ENCODE data around the gene BNIP1.
"Not testable (repeated sequence)": the region's sequence is repeated elsewhere in the genome, so short reads cannot be mapped to it uniquely, and the experiment has no call there.

BNIP1 gene, protein sequence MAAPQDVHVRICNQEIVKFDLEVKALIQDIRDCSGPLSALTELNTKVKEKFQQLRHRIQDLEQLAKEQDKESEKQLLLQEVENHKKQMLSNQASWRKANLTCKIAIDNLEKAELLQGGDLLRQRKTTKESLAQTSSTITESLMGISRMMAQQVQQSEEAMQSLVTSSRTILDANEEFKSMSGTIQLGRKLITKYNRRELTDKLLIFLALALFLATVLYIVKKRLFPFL

GRCh38 chr5:173144200-173145176, at the start of gene BNIP1:
BNIP1 (plus strand) TSS chr5:173144531; CDS start chr5:173144546, 15 bp downstream.
- peak; percentile 79 for DNase-seq

DNA sequence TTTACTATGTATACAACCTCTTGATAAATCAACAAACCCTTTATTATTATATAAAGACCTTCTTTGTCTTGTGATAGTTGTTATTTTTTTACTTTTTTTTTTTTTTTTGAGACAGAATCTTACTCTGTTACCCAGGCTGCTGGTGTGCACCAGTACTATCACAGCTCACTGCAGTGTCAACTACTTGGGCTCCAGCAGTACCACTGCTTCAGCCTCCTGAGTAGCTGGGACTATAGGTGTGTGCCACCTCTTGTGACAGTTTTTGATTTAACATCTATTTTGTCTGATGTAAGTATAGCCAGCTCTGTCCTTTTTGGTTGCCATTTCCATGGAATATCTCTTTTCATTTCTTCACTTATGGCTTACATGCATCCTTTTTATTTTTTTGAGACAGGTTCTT, 45.5 kb upstream of the BNIP1 start:
- no peak for DNase-seq

- no peak for DNase-seq
Measured at GRCh38 chr5:173099461-173099860, 44.9 kb upstream of the BNIP1 start.

DNA sequence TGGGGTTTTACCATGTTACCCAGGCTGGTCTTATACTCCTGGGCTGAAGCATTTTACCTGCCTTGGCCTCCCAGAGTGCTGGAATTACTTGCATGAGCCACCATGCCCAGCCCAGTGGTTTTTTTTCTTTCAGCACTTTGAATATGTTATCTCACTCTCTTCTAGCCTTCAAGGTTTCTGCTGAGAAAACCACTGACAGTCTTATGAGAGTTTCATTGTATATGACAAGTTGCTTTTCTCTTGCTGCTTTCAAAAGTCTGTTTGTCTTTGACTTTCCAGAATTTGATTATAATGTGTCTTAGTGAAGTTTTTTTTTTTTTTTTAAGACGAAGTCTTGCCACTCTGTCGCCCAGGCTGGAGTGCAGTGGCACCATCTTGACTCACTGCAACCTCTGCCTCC, 43.1 kb upstream of the BNIP1 start:
- DNase-seq: no peak

DNA sequence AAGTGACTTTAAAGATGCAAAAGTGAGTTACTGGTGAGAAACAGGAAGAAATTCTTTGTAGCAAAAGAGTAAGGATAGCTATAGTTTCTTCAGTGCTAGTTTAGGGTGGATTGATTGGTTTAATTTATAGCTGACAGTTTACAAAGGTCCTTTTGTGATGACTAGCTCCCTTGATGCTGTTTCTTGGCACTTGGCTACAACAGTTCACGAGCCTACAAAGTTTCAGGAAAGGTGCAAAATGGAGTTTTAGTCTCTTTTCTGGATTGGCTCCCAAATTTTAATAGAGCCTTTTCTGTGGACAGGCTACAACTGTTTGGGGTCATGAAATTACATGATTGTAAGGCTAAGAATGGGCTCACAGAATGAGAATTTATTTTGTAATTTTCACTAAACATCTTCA, 40.9 kb upstream of the BNIP1 start:
- DNase-seq: no peak

GRCh38 chr5:173108914-173109313, 35.4 kb upstream of the BNIP1 start:
- no peak for DNase-seq

- DNase-seq: no peak
Measured at GRCh38 chr5:173114536-173114935, 29.8 kb upstream of the BNIP1 start.

- DNase-seq: no peak
Measured at GRCh38 chr5:173119719-173120118, 24.6 kb upstream of the BNIP1 start.

- no peak for DNase-seq
Measured at GRCh38 chr5:173123416-173123815, 20.9 kb upstream of the BNIP1 start.

DNA sequence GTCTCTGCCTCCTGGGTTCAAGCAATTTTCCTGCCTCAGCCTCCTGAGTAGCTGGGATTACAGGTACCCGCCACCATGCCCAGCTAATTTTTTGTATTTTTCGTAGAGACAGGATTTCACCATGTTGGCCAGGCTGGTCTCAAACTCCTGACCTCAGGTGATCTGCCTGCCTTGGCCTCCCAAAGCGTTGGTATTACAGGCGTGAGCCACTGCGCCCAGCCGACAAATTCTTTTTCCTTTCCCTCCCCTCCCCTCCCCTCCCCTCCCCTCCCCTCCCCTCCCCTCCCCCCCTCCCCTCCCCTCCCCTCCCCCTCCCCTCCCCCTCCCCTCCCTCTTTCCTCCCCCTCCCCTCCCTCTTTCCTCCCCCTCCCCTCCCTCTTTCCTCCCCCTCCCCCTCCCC, 12.2 kb upstream of the BNIP1 start:
- not testable (repeated sequence) for DNase-seq

GRCh38 chr5:173138707-173139106, 5.6 kb upstream of the BNIP1 start:
- no peak for DNase-seq

DNA sequence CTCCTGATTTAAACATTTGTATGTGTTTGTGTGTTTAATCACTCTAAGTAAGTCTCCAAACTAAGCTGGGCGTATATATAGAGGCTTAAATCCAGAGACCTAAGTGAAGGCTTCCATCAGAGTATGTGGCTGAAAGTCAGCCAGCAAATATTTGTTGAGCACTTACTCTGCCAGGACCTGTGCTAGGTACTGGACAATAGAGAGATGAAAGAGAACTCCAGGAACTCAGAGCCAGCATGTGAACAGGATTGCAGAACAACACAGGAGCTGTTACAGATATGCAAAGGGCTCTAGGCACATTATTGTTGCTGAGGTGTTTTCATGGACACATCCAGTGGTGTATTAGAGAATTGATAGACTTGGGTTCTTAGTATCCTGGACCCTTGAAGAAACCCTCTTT, 4.7 kb upstream of the BNIP1 start:
- DNase-seq: no peak

DNA sequence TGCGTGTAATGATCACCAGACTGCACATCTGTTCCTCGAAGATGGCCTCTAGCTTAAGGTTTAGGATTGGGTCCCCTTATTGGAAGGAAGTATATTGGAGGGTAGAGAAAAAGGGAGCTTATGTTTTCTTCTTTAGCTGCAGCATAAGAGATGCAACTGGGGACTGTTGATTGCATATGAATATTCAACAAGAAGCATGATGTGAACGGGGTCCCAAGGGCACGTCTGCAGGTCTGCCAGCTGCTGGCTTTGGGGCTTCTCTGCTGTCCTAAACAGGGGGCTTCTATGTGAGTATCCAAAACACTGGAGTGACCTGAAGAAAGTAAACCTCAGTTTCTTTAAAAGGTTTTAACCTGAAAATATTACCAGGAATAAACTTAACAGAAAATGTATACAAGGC, 3.6 kb upstream of the BNIP1 start:
- DNase-seq: no peak

DNA sequence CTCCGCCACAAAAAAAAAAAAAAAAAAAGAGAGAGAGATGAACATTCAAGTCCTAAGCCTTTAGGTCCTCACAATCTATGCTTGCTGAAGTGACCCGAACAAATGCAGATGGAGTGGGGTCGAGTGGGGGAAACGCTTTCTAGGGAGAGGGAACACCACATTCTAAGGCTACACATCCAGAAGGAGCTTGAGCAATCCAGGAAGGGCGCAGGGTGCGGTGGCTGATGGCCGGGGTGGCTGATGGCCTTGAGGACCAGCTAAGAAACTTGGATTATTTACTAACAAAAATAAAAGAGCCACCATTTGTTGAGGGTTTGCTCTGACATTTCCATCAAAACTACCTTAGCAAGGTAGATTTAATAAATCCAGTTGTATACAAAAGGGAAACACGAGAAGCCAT, 764 bp upstream of the BNIP1 start:
- no peak for DNase-seq

DNA sequence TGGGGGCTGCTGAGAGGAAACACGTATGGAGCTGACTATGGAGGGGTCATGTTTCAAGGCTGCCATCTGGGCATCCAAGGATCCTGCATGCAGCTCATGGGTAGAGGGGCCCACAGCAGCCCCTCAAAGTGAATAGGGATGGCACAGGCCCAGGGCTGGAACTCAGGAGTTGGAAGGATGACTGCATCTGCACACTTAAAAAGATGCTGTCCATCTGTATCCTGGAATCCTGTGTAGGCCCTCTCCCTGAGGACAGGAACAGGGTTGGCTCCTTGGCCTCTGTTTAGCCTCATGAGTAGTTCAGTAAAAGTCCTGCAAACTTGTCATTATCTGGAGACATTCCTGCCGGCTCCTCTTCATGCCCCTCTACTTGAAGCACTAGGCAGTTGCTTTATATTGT, 4.0 kb downstream of the BNIP1 start:
- no peak for DNase-seq

GRCh38 chr5:173152547-173152946, 8.2 kb downstream of the BNIP1 start:
- no peak for DNase-seq

DNA sequence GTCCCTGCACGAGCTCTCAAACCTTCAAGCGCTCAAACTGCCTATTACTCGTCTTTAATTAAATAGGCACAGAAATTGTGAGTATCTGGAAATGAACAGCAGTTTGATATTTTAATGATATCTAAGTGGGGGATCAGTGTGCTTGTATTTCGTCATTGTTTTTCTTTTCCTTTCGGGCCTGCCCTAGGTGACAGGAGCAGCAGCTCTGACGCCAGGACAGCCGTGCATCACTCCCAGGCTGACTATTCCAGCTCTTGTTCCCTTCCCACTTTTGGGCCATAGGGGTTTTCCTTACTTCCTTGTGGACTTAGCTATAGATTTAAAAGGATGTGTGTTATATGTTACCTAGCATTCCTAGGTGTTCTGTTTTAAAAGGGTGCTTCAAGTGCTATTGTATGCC, 9.5 kb downstream of the BNIP1 start:
- no peak for DNase-seq

DNA sequence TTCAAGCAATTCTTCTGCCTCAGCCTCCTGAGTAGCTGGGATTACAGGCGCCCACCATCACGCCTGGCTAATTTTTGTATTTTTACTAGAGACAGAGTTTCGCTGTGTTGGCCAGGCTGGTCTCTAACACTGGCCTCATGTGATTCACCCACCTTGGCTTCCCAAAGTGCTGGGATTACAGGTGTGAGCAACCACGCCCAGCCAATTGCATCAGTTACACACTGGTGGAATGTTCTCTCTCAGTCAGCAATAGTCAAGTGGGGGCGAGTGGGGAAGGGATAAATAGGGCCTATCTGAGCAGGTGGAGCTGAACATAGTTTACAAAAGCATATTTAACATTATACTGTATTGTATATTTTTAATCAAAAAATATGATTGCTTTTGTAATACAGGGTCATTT, 10.3 kb downstream of the BNIP1 start:
- not testable (repeated sequence) for DNase-seq

DNA sequence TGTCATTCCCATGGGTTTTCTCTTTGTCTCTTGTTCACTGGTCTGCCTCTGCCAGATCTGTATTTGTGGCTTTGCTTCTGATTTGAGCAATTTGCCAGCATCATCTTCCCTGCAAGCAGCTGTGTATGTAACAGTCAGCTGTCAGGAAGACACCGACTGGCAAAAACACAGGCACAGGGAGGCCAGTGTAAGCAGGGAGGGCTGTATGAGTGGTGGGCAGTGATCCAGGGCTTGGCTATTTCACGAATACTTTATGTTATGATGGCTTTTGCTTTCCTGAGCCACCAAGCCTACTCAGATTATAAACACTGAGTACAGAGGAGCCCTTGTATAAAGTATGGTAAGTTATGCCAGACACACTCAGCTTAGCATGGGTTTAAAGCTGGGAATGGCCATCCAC, 11.6 kb downstream of the BNIP1 start:
- no peak for DNase-seq

DNA sequence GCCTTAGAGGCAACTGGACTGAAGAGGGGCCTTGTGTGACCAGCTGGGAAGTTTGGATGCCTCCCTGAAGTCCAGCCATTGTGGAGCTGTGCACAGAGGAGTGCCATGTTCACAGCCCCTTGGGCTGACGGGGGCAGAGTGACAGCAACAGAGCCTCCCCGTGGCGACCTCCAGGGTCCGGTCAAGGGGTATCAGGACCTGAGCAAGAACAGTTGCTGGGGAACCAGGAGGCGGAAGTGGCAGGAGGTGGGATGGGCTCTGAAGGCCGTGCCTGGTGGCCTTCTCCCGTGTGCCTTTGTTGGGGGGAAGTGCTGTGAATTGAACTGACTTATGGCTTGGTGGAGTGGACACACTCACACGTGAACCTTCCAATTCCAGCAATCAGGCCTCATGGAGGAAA, 14.0 kb downstream of the BNIP1 start:
- DNase-seq: no peak

DNA sequence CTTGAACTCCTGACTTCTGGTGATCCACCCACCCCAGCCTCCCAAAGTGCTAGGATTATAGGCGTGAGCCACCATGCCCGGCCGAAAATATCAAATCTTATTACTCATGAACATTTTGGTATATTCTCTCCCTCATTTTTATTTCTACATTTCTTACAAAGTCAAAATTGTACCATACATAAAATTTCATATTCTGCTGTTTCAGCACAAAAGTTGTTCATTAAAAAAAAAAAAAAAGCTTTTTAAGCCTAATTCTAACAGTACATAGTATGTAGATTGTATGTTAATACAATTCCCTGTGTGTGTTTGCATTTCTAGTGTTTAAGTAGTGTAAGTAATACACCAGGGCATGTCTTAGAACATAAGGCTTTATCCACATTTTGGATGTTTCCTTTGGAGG, 14.9 kb downstream of the BNIP1 start:
- no peak for DNase-seq

DNA sequence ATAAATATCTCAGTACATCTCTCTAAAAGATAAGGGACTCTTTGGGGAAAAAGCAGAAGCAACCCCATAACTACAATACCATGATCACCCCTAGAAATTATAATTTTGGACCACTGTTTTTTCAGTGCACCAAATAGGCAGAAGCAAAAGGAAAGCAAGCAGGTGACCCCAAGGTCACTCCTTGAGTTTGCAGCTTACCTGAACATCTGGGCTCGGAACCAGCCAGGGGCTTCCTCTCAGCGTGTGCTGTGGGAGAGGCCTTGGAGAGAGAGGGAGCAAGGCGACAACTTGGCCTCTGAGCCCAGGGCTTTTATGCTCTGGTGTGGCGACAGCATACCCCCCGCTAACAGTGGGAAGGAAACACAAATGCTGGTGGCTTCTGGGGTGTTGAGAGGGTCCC, 16.8 kb downstream of the BNIP1 start:
- DNase-seq: no peak

- no peak for DNase-seq
Measured at GRCh38 chr5:173163219-173163618, 18.9 kb downstream of the BNIP1 start.

All from NCI-H1092 (cell line).